Measurements from ENCODE around the gene NCOA1.

DNA sequence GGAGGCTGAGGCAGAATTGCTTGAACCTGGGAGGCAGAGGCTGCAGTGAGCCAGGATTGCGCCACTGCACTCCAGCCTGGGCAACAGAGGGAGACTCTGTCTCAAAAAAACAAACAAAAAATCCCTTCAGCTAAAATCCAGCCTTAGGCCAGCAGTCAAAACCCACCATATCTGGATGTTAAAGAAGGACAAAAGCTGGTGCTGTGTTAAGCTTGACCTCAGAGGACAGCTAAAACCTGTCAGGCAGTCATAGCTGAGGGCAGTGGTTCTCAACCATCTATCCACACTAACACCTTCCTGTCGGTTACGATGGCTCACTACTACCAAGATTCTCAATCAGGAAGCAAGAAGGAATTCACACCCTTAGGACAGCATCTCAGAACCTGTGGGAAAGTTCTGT is 292.6 kb downstream of the NCOA1 start:
- TF ChIP-seq PPARA (CRISPR knock-in tag; IDR thresholded peaks at IDR 0.05; ENCODE audit: borderline replicate concordance), result no peak
- no peak for TF ChIP-seq TSHZ2 (CRISPR knock-in tag; IDR thresholded peaks at IDR 0.05)

All from SK-N-SH treated with all-trans-retinoic acid at 6 μM for 48 hours (cell line).